Airway epithelial cell (primary cell): ENCODE measurements around the gene RPS13. TPM values are rescaled to one million over a fixed set of nuclear protein-coding genes. Genes with fewer than 3 reads are reported as not detected.

Source experiments
- total RNA-seq: library from RNA; depleted of rRNA; stranded (reverse); fragments of >200 nt; gene quantifications from 2 replicates; pipeline ENCODE4 v1.2.3, GENCODE V29; 2015

RPS13 gene
- total RNA-seq, result 1,878 and 2,581 TPM in 2 replicates

DNA sequence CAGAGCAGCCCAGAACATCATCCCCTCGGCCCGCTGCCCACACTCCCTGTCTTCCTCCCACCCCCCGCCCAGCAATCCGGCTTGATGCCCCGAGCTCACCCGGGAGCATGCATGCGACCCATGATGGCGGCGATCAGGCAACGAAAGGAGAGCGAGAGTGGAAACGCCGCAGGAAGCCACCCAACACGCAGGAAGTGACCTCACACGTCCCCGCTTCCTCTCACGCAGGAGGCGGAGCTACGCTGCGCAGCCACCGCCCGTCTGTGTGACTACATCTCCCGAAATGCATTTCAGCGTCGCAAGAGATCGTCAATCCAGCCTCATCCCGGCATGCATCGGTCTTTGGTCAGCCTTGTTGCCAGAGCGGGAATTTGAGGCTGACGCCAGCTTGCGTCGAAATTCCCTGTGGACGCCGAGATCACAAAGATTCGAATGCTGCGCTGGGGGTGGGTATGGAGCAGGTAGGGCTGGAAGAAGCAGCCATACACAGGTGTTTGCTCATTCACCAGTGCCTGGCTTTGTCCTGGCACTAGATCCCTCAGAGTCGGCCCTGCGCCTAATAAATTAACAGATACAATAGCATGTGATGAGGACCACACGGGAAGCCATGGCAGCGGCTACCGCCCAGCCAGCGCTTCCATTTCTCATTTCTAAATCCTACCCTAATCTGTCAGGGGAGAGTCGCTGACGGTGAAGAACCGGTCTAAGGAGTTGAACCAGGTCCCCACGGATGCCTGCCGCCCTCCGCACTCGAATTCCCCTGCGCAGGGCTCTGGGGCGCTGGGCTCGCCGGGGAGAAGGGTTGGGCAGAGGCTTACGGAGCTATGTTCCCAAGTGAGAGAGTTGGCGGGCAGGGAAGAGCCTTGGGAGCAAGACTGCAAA lies at the start of gene RPS13:
TSS of gene RPS13 (minus strand) at position 148 of the 882 bp plus-strand sequence. CDS start at position 122, 26 bp downstream.

Other genes starting within 250 kb of the RPS13 start
- 15.4 and 17.5 TPM in 2 replicates for gene PLEKHA7, start 63.3 kb downstream of the RPS13 start, total RNA-seq
- gene PIK3C2A, start 130.3 kb upstream of the RPS13 start, total RNA-seq, result 28.6 and 36.8 TPM in 2 replicates
- 20.5 and 24.4 TPM in 2 replicates for gene NUCB2, start 199.1 kb upstream of the RPS13 start, total RNA-seq